ENCODE data around the gene ABCC1.

Gene ABCC1

GRCh38 chr16:16109453-16110110 is 160.2 kb downstream of the ABCC1 start:
- H3K4me3 ChIP-seq (replicated peaks; ENCODE audit: low read depth, low read length) = no peak overlapping the region
- TF ChIP-seq, protein P1, sequence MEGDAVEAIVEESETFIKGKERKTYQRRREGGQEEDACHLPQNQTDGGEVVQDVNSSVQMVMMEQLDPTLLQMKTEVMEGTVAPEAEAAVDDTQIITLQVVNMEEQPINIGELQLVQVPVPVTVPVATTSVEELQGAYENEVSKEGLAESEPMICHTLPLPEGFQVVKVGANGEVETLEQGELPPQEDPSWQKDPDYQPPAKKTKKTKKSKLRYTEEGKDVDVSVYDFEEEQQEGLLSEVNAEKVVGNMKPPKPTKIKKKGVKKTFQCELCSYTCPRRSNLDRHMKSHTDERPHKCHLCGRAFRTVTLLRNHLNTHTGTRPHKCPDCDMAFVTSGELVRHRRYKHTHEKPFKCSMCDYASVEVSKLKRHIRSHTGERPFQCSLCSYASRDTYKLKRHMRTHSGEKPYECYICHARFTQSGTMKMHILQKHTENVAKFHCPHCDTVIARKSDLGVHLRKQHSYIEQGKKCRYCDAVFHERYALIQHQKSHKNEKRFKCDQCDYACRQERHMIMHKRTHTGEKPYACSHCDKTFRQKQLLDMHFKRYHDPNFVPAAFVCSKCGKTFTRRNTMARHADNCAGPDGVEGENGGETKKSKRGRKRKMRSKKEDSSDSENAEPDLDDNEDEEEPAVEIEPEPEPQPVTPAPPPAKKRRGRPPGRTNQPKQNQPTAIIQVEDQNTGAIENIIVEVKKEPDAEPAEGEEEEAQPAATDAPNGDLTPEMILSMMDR (IDR thresholded peaks at IDR 0.05; ENCODE audit: low read depth, low read length, missing control alignments) = no peak
- no peak for DNase-seq (ENCODE audit: extremely low read depth, low read depth)

DNA sequence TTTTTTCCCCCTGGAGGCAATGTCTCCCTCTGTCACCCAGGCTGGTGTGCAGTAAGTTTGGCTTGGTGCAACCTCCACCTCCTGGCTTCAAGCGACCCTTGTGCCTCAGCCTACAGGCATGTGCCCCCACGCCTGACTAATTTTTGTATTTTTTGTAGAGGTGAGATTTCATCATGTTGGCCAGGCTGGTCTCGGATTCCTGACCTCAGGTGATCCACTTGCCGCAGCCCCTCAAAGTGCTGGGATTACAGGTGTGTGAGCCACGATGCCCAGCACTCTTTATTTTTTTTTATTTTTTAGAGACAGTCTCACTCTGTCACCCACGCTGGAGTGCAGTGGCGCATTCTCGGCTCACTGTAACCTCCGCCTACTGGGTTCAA is 160.7 kb downstream of the ABCC1 start:
- TF ChIP-seq, protein P1 (IDR thresholded peaks at IDR 0.05; ENCODE audit: low read depth, low read length, missing control alignments) = no peak
- DNase-seq (ENCODE audit: extremely low read depth, low read depth) = no peak

DNA sequence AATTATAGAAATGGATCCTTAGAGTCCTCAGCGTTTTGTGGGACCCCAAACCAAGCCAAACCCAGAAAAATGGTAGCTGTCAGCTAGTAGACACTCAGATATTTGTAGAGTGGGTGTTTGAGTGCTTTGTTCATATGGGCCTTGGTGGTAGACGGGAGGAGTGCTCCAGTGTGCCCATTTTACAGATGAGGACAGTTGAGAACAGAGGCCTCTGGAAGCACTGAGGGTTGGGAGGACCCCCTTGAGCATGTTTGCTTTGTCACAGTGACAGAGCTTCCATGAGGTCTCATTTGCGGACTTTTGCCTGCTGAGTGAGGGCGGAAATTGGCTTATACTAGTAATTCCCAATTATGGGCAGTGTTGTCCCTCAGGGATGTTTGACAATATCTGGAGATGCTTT is 162.2 kb downstream of the ABCC1 start:
- TF ChIP-seq, protein P1 (IDR thresholded peaks at IDR 0.05; ENCODE audit: low read depth, low read length, missing control alignments) = no peak
- DNase-seq (ENCODE audit: extremely low read depth, low read depth) = no peak
- no peak overlapping the region for H3K4me3 ChIP-seq (replicated peaks; ENCODE audit: low read depth, low read length)

More for the DNA sequence above, 160.7 kb downstream of the ABCC1 start:
- no peak overlapping the region for H3K4me3 ChIP-seq (replicated peaks; ENCODE audit: low read depth, low read length)

DNA sequence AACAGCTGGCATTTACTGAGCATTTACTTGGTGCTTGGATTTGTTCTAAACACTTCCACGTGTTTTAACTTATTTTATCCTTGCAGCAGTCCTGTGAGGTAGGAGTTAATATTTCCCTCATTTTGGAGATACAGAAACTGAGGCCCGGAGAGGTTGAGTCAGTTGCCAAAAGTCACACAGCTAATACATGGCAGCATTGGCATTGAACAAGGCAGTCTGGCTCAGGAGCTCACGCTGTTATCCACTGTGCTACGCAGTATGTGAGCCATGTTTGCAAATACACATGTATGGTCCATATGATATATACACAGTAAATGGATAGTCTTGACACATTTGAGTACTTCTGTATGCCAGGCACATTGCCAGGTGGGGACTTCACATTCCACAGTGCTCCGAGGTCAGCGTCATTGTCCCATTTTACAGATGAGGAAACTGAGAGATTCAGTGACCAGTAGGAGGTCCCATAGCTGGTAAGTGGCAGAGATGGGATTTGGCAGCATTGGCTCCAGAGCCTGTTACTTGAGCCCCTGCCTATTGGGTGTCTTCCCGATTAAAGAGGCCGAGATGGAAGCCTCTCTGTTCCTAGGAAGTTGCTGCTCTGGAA is 163.1 kb downstream of the ABCC1 start:
- no peak for DNase-seq (ENCODE audit: extremely low read depth, low read depth)
- H3K4me3 ChIP-seq (replicated peaks; ENCODE audit: low read depth, low read length) = no peak overlapping the region
- TF ChIP-seq, protein P1 (IDR thresholded peaks at IDR 0.05; ENCODE audit: low read depth, low read length, missing control alignments) = no peak

DNA sequence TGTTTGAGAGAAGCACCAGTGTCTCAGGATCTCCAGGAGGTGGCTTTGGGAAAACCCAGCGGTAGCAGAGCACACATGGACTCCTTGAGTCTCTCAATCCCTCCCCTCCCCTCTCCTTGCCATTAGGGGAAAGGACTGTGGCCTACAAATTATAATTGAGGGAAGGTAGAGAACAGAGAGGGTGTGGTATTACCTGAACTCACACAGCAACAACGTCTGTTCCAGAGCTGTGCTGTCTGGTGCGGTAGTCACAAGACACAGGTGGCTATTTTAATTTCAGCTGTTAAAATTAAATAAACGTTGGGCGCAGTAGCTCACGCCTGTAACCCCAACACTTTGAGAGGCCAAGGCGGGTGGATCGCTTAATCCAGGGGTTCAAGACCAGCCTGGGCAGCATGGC is 163.7 kb downstream of the ABCC1 start:
- H3K4me3 ChIP-seq (replicated peaks; ENCODE audit: low read depth, low read length) = no peak overlapping the region
- no peak for DNase-seq (ENCODE audit: extremely low read depth, low read depth)
- TF ChIP-seq, protein P1 (IDR thresholded peaks at IDR 0.05; ENCODE audit: low read depth, low read length, missing control alignments) = no peak

DNA sequence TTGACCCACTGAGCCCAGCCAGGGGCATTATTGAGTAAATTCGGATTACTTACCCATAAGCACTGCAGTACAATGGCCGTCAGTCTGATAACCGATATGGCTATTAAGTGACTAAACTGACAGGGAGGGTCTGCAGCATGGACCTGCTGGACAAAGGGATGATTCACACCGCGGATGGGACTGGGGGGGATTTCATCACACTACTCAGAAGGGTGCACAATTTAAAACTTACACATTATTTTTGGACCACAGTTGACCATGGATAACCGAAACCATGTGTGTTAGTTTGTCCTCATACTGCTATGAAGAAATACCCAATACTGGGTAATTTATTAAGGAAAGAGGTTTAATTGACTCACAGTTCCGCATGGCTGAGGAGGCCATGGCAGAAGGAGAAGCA is 167.4 kb downstream of the ABCC1 start:
- DNase-seq (ENCODE audit: extremely low read depth, low read depth) = no peak
- no peak overlapping the region for H3K4me3 ChIP-seq (replicated peaks; ENCODE audit: low read depth, low read length)
- TF ChIP-seq, protein P1 (IDR thresholded peaks at IDR 0.05; ENCODE audit: low read depth, low read length, missing control alignments) = no peak
